Islet of Langerhans (tissue), 1 donor: ENCODE measurements around the gene NIM1K.
"Not testable (repeated sequence)": the region's sequence is repeated elsewhere in the genome, so short reads cannot be mapped to it uniquely, and the experiment has no call there.

ENCODE experiments used
- FAIRE-seq: peaks from one replicate; lab custom pipeline; 2011; peaks lifted over from hg19 to GRCh38; lab: Jason Lieb, UNC

NIM1K gene

GRCh38 chr5:43314724-43315123 lies 122.7 kb downstream of the NIM1K start:
- no peak for FAIRE-seq

- no peak for FAIRE-seq
Measured at GRCh38 chr5:43315263-43315662, 123.2 kb downstream of the NIM1K start.

GRCh38 chr5:43315682-43316081 lies 123.7 kb downstream of the NIM1K start:
- no peak for FAIRE-seq

- no peak for FAIRE-seq
Measured at GRCh38 chr5:43316421-43316820, 124.4 kb downstream of the NIM1K start.

GRCh38 chr5:43320846-43321245 lies 128.8 kb downstream of the NIM1K start:
- FAIRE-seq: no peak

GRCh38 chr5:43323488-43323887 lies 131.5 kb downstream of the NIM1K start:
- FAIRE-seq: not testable (repeated sequence)

GRCh38 chr5:43325624-43326023 lies 133.6 kb downstream of the NIM1K start:
- not testable (repeated sequence) for FAIRE-seq
